ENCODE data around the gene ELAC1.

The ELAC1 gene

DNA sequence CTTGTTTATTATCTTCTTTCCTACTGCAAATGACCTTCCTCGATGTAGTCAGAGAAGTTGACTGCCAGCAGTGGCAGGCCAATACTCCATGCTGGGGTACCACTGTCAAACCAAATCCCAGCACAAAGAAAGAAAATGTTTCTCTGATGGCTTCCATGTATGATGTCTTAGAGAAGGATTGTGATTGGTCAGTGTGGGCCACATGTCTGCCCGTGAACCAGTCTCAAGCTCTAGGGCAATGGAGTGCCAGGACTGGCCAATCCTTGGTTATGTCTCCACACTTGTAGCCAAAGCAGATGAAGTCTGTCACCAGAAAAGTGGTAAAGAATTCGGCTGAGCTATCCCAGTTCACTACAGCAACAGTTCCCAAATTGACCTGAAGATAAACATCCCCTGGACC lies 44.6 kb downstream of the ELAC1 start:
- no peak for DNase-seq
- H3F3A ChIP-seq (ENCODE audit: insufficient read depth, low read length), result no peaks in the 10 kb centered on the region
- H3K36me3 ChIP-seq (replicated peaks; ENCODE audit: insufficient read depth, low read length), result no peaks in the 10 kb centered on the region
- no peaks in the 10 kb centered on the region for H4K20me1 ChIP-seq (ENCODE audit: insufficient read depth, low read length)
- no peak overlapping the region for H3K27ac ChIP-seq (ENCODE audit: low read length)
- no peaks in the 10 kb centered on the region for H3K9me3 ChIP-seq (replicated peaks; ENCODE audit: insufficient read depth, low read length)
- H3K4me3 ChIP-seq (ENCODE audit: low read length), result no peak overlapping the region
- H3K4me2 ChIP-seq (ENCODE audit: low read depth, low read length), result no peak overlapping the region
- H3K9ac ChIP-seq (ENCODE audit: low read length), result no peak overlapping the region
- no peaks in the 10 kb centered on the region for H3K27me3 ChIP-seq (replicated peaks; ENCODE audit: insufficient read depth, low read length)
- H2AFZ ChIP-seq (ENCODE audit: low read length), result no peak overlapping the region
- H3K79me2 ChIP-seq (ENCODE audit: low read length), result no peaks in the 10 kb centered on the region
- no peaks in the 10 kb centered on the region for H3K4me1 ChIP-seq (ENCODE audit: low read length)
- TF ChIP-seq, protein P1, sequence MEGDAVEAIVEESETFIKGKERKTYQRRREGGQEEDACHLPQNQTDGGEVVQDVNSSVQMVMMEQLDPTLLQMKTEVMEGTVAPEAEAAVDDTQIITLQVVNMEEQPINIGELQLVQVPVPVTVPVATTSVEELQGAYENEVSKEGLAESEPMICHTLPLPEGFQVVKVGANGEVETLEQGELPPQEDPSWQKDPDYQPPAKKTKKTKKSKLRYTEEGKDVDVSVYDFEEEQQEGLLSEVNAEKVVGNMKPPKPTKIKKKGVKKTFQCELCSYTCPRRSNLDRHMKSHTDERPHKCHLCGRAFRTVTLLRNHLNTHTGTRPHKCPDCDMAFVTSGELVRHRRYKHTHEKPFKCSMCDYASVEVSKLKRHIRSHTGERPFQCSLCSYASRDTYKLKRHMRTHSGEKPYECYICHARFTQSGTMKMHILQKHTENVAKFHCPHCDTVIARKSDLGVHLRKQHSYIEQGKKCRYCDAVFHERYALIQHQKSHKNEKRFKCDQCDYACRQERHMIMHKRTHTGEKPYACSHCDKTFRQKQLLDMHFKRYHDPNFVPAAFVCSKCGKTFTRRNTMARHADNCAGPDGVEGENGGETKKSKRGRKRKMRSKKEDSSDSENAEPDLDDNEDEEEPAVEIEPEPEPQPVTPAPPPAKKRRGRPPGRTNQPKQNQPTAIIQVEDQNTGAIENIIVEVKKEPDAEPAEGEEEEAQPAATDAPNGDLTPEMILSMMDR (IDR thresholded peaks at IDR 0.05; ENCODE audit: low read length), result no peak
- TF ChIP-seq EZH2 (optimal IDR thresholded peaks at IDR 0.05; ENCODE audit: low read depth, low read length) (no peak), EZH2phosphoT487 (IDR thresholded peaks at IDR 0.05; ENCODE audit: low read length) (no peak)
- H3K9me2 ChIP-seq (replicated peaks; ENCODE audit: insufficient read depth, low read length), result no peaks in the 10 kb centered on the region

DNA sequence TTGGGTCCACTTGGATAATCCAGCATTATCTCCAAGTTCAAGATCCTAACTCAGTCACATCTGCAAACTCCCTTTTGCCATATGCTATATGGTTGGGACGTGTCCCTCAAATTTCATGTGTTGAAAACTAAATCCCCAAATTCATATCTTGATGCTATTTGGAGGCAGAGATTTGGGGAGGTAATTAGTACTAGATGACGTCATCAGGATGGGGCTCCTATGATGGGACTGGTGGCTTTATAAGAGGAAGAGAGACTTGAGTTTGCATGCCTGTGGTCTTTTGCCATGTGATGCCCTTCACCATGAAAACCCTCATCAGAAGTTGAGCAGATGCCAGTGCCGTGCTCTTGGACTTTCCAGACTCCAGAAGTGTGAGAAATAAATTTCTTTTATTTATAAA lies 45.4 kb downstream of the ELAC1 start:
- H4K20me1 ChIP-seq (ENCODE audit: insufficient read depth, low read length), result no peaks in the 10 kb centered on the region
- no peak overlapping the region for H3K27ac ChIP-seq (ENCODE audit: low read length)
- no peaks in the 10 kb centered on the region for H3K9me3 ChIP-seq (replicated peaks; ENCODE audit: insufficient read depth, low read length)

DNA sequence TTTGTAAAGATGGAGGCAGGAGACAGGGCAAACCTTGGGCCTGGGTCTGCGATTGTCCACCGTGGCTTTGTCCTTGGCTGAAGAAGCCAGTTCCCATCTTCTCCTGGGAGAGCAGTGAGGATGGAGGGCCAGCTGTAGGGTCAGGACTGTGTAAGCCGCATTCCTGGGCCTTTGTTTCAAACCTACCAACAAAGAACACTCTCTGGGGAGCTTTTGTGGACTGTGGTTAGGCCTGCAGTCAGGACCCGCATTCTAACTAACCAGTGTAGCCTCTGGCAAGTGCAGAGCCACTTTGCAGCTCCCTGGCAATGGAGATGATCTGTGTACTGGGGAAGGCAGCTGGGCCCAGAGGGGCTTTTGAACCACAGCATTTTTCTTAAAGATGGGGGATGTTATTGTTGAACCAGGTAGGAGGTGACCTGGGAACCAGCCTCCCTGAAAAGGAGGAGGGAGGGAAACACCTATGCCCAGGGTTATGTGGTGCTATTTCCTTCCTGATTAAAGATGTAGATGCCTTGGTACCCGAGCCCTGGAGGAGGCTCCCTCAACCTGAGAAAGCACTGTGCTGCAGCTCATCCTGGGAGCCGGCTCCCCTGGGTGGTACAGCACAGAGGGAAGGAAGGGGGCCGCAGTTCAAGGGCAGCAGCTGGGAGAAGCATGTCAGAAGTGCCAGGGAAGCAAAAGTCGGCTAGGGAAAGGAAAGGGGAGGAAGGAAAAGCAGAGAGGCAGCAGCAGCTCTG lies 49.5 kb downstream of the ELAC1 start:
- TF ChIP-seq EZH2 (optimal IDR thresholded peaks at IDR 0.05; ENCODE audit: low read depth, low read length) (no peak), EZH2phosphoT487 (IDR thresholded peaks at IDR 0.05; ENCODE audit: low read length) (no peak)
- TF ChIP-seq, protein P1 (IDR thresholded peaks at IDR 0.05; ENCODE audit: low read length), result no peak
- no peak overlapping the region for H2AFZ ChIP-seq (ENCODE audit: low read length)
- no peak overlapping the region for H3K4me2 ChIP-seq (ENCODE audit: low read depth, low read length)
- H3K4me3 ChIP-seq (ENCODE audit: low read length), result no peak overlapping the region
- DNase-seq, result no peak
- no peaks in the 10 kb centered on the region for H3F3A ChIP-seq (ENCODE audit: insufficient read depth, low read length)
- H3K4me1 ChIP-seq (ENCODE audit: low read length), result no peaks in the 10 kb centered on the region
- no peaks in the 10 kb centered on the region for H3K36me3 ChIP-seq (replicated peaks; ENCODE audit: insufficient read depth, low read length)
- no peaks in the 10 kb centered on the region for H3K27me3 ChIP-seq (replicated peaks; ENCODE audit: insufficient read depth, low read length)
- H3K79me2 ChIP-seq (ENCODE audit: low read length), result no peaks in the 10 kb centered on the region
- no peaks in the 10 kb centered on the region for H3K9me3 ChIP-seq (replicated peaks; ENCODE audit: insufficient read depth, low read length)
- no peaks in the 10 kb centered on the region for H3K9me2 ChIP-seq (replicated peaks; ENCODE audit: insufficient read depth, low read length)
- H4K20me1 ChIP-seq (ENCODE audit: insufficient read depth, low read length), result no peaks in the 10 kb centered on the region
- H3K9ac ChIP-seq (ENCODE audit: low read length), result no peak overlapping the region
- H3K27ac ChIP-seq (ENCODE audit: low read length), result no peak overlapping the region

More for the DNA sequence above, 45.4 kb downstream of the ELAC1 start:
- H3K4me3 ChIP-seq (ENCODE audit: low read length), result no peak overlapping the region
- H3K4me2 ChIP-seq (ENCODE audit: low read depth, low read length), result no peak overlapping the region
- H3K36me3 ChIP-seq (replicated peaks; ENCODE audit: insufficient read depth, low read length), result no peaks in the 10 kb centered on the region
- no peak overlapping the region for H2AFZ ChIP-seq (ENCODE audit: low read length)
- H3K27me3 ChIP-seq (replicated peaks; ENCODE audit: insufficient read depth, low read length), result no peaks in the 10 kb centered on the region
- H3F3A ChIP-seq (ENCODE audit: insufficient read depth, low read length), result no peaks in the 10 kb centered on the region
- H3K4me1 ChIP-seq (ENCODE audit: low read length), result no peaks in the 10 kb centered on the region
- DNase-seq, result no peak
- no peak for TF ChIP-seq EZH2phosphoT487 (IDR thresholded peaks at IDR 0.05; ENCODE audit: low read length)
- TF ChIP-seq EZH2 (optimal IDR thresholded peaks at IDR 0.05; ENCODE audit: low read depth, low read length), result no peak
- H3K9ac ChIP-seq (ENCODE audit: low read length), result no peak overlapping the region
- no peaks in the 10 kb centered on the region for H3K9me2 ChIP-seq (replicated peaks; ENCODE audit: insufficient read depth, low read length)
- no peaks in the 10 kb centered on the region for H3K79me2 ChIP-seq (ENCODE audit: low read length)

- no peaks in the 10 kb centered on the region for H3K4me1 ChIP-seq (ENCODE audit: low read length)
- no peaks in the 10 kb centered on the region for H3K27me3 ChIP-seq (replicated peaks; ENCODE audit: insufficient read depth, low read length)
- H3K9ac ChIP-seq (ENCODE audit: low read length), result no peak overlapping the region
- no peak overlapping the region for H3K4me3 ChIP-seq (ENCODE audit: low read length)
- no peak for DNase-seq
- no peaks in the 10 kb centered on the region for H3K9me2 ChIP-seq (replicated peaks; ENCODE audit: insufficient read depth, low read length)
- TF ChIP-seq, protein P1 (IDR thresholded peaks at IDR 0.05; ENCODE audit: low read length), result no peak
- TF ChIP-seq EZH2 (optimal IDR thresholded peaks at IDR 0.05; ENCODE audit: low read depth, low read length) (no peak), EZH2phosphoT487 (IDR thresholded peaks at IDR 0.05; ENCODE audit: low read length) (no peak)
- H3K4me2 ChIP-seq (ENCODE audit: low read depth, low read length), result no peak overlapping the region
- no peak overlapping the region for H3K27ac ChIP-seq (ENCODE audit: low read length)
- H3K79me2 ChIP-seq (ENCODE audit: low read length), result no peaks in the 10 kb centered on the region
- no peaks in the 10 kb centered on the region for H3K36me3 ChIP-seq (replicated peaks; ENCODE audit: insufficient read depth, low read length)
- H3K9me3 ChIP-seq (replicated peaks; ENCODE audit: insufficient read depth, low read length), result no peaks in the 10 kb centered on the region
- H2AFZ ChIP-seq (ENCODE audit: low read length), result no peak overlapping the region
- H3F3A ChIP-seq (ENCODE audit: insufficient read depth, low read length), result no peaks in the 10 kb centered on the region
- H4K20me1 ChIP-seq (ENCODE audit: insufficient read depth, low read length), result no peaks in the 10 kb centered on the region
Measured at GRCh38 chr18:51020536-51020935, 52.7 kb downstream of the ELAC1 start.

All from MM.1S (cell line).